Measurements from ENCODE around the gene MVK. TPM values are rescaled to one million over a fixed set of nuclear protein-coding genes. Genes with fewer than 3 reads are reported as not detected.

Gene MVK
- total and polyA plus RNA-seq, 2 experiments from 2014 or later = 6.7 to 11.8 TPM

DNA sequence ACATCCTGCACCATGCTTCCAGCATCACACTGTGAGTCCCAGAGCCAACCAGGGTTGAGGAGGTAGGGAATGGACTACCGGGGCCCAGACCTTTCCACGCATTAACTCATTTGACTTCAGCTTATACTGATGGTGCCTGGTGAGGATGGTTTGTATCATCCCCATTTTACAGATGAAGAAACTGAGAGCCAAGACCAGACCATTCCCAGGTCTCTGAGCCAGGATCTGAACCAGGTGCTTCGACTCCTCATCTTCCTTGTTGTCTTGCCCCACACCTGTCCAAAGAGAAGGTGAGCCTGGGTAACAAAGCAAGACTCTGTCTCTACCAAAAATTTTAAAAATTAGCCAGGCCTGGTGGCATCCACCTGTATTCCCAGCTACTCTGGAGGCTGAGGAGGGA lies 64.4 kb downstream of the MVK start:
- Histone ChIP-seq H3F3A (ENCODE audit: insufficient read depth) (no peaks in the 10 kb centered on the region), H3K4me2 (ENCODE audit: unreplicated experiment) (no peak overlapping the region), H3K9me3 (ENCODE audit: low read depth) (no peaks in the 10 kb centered on the region), H3K79me2 (ENCODE audit: insufficient read depth) (no peaks in the 10 kb centered on the region), H3K36me3 (ENCODE audit: low read depth) (no peaks in the 10 kb centered on the region), H3K27me3 (replicated peaks; ENCODE audit: insufficient read depth) (no peaks in the 10 kb centered on the region), H3K9me2 (ENCODE audit: insufficient read depth) (no peaks in the 10 kb centered on the region), H3K9ac (no peak overlapping the region), H3K4me1 (ENCODE audit: insufficient read depth) (no peaks in the 10 kb centered on the region), H4K20me1 (ENCODE audit: insufficient read depth) (no peaks in the 10 kb centered on the region), H3K4me3 (no peak overlapping the region), H3K27ac (no peak overlapping the region), H2AFZ (no peak overlapping the region)
- in situ Hi-C loops (cut with MboI) = no loop called here
- 29 to 37% methylated on average over 3 of the region's 3 CpGs for WGBS, 2 experiments (ENCODE audit: low coverage in 1 of 2, low lambda C conversion rate in 2 of 2, missing lambda C conversion rate in 2 of 2)
- TF ChIP-seq EZH2 (IDR thresholded peaks at IDR 0.05; ENCODE audit: insufficient read depth, poor library complexity, severe bottlenecking) = no peak
- TF ChIP-seq EZH2phosphoT487 (IDR thresholded peaks at IDR 0.05; ENCODE audit: insufficient read depth, low read depth) = no peak
- no peak for DNase-seq

DNA sequence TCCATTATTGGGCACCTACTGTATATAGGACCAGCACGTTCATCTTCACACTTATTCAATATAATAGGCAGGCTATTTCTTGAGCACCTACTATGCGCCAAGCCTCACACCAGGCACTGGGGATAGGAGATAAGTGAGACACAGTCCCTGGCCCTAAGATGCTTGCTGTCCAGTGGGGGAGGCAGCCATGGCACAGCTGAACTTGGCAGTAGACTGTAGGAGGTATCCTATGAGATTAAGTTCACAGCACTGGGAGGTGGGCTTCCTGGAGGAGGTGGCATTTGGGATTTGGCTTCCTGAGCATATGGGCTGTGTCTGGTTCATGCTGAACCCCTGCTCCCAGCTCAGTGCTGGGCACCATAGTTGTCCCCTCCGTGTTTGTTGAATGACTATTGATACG lies 65.1 kb downstream of the MVK start:
- Histone ChIP-seq H3K36me3 (ENCODE audit: low read depth) (no peaks in the 10 kb centered on the region), H3K4me3 (no peak overlapping the region), H3K9ac (no peak overlapping the region), H3K9me2 (ENCODE audit: insufficient read depth) (no peaks in the 10 kb centered on the region), H3K79me2 (ENCODE audit: insufficient read depth) (no peaks in the 10 kb centered on the region), H4K20me1 (ENCODE audit: insufficient read depth) (no peaks in the 10 kb centered on the region), H3F3A (ENCODE audit: insufficient read depth) (no peaks in the 10 kb centered on the region), H3K4me1 (ENCODE audit: insufficient read depth) (no peaks in the 10 kb centered on the region), H3K27ac (no peak overlapping the region), H3K4me2 (ENCODE audit: unreplicated experiment) (no peak overlapping the region), H2AFZ (no peak overlapping the region), H3K27me3 (replicated peaks; ENCODE audit: insufficient read depth) (no peaks in the 10 kb centered on the region), H3K9me3 (ENCODE audit: low read depth) (no peaks in the 10 kb centered on the region)
- DNase-seq = no peak
- WGBS, 2 experiments (ENCODE audit: low coverage in 1 of 2, low lambda C conversion rate in 2 of 2, missing lambda C conversion rate in 2 of 2) = 65 to 72% methylated on average over 4 of the region's 4 CpGs
- no peak for TF ChIP-seq EZH2 (IDR thresholded peaks at IDR 0.05; ENCODE audit: insufficient read depth, poor library complexity, severe bottlenecking)
- no peak for TF ChIP-seq EZH2phosphoT487 (IDR thresholded peaks at IDR 0.05; ENCODE audit: insufficient read depth, low read depth)
- in situ Hi-C loops (cut with MboI) = no loop called here

DNA sequence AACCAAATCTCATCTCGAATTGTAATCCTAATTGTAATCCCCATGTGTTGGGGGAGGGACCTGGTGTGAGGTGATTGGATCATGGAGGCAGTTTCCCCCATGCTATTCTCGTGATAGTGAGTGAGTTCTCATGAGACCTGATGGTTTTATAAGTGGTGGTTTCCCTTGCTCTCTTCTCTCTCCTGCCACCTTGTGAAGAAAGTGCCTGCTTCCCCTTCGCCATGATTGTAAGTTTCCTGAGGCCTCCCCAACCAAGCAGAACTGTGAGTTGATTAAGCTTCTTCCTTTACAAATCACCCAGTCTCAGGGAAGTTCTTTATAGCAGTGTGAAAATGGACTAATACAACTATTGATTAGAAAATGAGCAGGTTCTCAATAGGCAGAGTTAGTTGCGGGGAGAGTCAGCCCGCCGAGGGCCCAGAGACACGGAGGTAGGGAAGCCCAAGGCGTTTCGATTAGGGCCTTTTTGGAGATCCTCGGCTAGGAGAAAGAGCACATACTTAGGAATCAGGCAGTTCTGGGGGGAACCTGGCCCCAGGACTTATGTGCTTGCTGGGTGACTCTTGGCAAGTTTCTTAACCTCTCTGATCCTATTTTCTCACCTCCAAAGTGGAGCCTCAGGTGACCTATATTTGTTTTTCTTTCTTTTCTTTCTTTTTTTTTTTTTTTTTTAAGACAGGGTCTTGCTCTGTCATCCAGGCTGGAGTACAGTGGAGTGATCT lies 65.7 kb downstream of the MVK start:
- Histone ChIP-seq H3K27me3 (replicated peaks; ENCODE audit: insufficient read depth) (no peaks in the 10 kb centered on the region), H3K9me2 (ENCODE audit: insufficient read depth) (no peaks in the 10 kb centered on the region), H3K79me2 (ENCODE audit: insufficient read depth) (no peaks in the 10 kb centered on the region), H3K9me3 (ENCODE audit: low read depth) (no peaks in the 10 kb centered on the region), H3K4me1 (ENCODE audit: insufficient read depth) (no peaks in the 10 kb centered on the region), H3K4me2 (ENCODE audit: unreplicated experiment) (no peak overlapping the region), H3F3A (ENCODE audit: insufficient read depth) (no peaks in the 10 kb centered on the region), H3K27ac (no peak overlapping the region), H3K9ac (no peak overlapping the region), H3K36me3 (ENCODE audit: low read depth) (no peaks in the 10 kb centered on the region), H2AFZ (no peak overlapping the region), H3K4me3 (no peak overlapping the region), H4K20me1 (ENCODE audit: insufficient read depth) (no peaks in the 10 kb centered on the region)
- no peak for TF ChIP-seq EZH2phosphoT487 (IDR thresholded peaks at IDR 0.05; ENCODE audit: insufficient read depth, low read depth)
- TF ChIP-seq EZH2 (IDR thresholded peaks at IDR 0.05; ENCODE audit: insufficient read depth, poor library complexity, severe bottlenecking) = no peak
- DNase-seq = no peak
- in situ Hi-C loops (cut with MboI) = no loop called here
- WGBS, 2 experiments (ENCODE audit: low coverage in 1 of 2, low lambda C conversion rate in 2 of 2, missing lambda C conversion rate in 2 of 2) = 65 to 66% methylated on average over 10 of the region's 10 CpGs

DNA sequence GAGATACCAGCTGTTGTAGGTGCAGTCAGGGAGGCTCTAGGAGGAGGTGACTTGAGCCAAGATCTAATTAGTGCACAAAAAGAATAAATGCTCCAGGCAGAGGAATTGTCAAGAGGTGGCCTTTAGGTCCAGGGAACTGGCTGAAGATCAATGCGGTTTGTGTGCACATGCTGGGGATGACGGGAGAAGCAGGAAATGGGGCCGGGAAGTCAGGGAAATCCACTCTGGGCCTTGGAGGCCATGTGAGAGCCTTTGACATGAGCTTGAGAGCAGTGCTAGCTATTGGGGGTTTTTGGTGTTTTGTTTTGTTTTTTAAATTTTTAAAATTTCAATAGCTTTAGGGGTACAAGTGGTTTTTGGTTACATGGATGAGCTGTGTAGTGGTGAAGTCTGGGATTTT lies 67.4 kb downstream of the MVK start:
- Histone ChIP-seq H3K4me1 (ENCODE audit: insufficient read depth) (no peaks in the 10 kb centered on the region), H3K4me2 (ENCODE audit: unreplicated experiment) (no peak overlapping the region), H3K36me3 (ENCODE audit: low read depth) (no peaks in the 10 kb centered on the region), H3F3A (ENCODE audit: insufficient read depth) (no peaks in the 10 kb centered on the region), H4K20me1 (ENCODE audit: insufficient read depth) (no peaks in the 10 kb centered on the region), H3K27me3 (replicated peaks; ENCODE audit: insufficient read depth) (peaks cover 2% of the 10 kb centered on the region; the same call in 1 of the 2 replicates), H3K9me3 (ENCODE audit: low read depth) (no peaks in the 10 kb centered on the region), H2AFZ (no peak overlapping the region), H3K27ac (no peak overlapping the region), H3K9me2 (ENCODE audit: insufficient read depth) (no peaks in the 10 kb centered on the region), H3K79me2 (ENCODE audit: insufficient read depth) (no peaks in the 10 kb centered on the region), H3K4me3 (no peak overlapping the region), H3K9ac (no peak overlapping the region)
- 66 to 70% methylated on average over 3 of the region's 3 CpGs for WGBS, 2 experiments (ENCODE audit: low coverage in 1 of 2, low lambda C conversion rate in 2 of 2, missing lambda C conversion rate in 2 of 2)
- TF ChIP-seq EZH2phosphoT487 (IDR thresholded peaks at IDR 0.05; ENCODE audit: insufficient read depth, low read depth) = no peak
- TF ChIP-seq EZH2 (IDR thresholded peaks at IDR 0.05; ENCODE audit: insufficient read depth, poor library complexity, severe bottlenecking) = no peak
- in situ Hi-C loops (cut with MboI) = no loop called here
- DNase-seq = no peak

All from GM23248 (cell line).